ENCODE measurements around the gene SURF6. TPM values are rescaled to one million over a fixed set of nuclear protein-coding genes. Genes with fewer than 3 reads are reported as not detected.
A peak's percentile ranks its signal among the peaks of the same experiment; 100 is the strongest.

SURF6 gene
- polyA plus RNA-seq, 1 experiment, result 6.2 TPM

- TF ChIP-seq CTCF (IDR thresholded peaks at IDR 0.05; ENCODE audit: low read depth, low read length), result no peak
- POLR2A ChIA-PET, result interaction anchor here (0.6 to 2.1 kb wide), 4 partner anchors 9 to 763 kb away, joined by 3 to 11 read pairs (median 8); partner anchors contain the start of genes MED22 and RPL7A
- Histone ChIP-seq H3K27ac (ENCODE audit: low read depth, low read length) (no peak overlapping the region), H3K4me3 (ENCODE audit: low read depth, low read length) (no peak overlapping the region), H3K27me3 (ENCODE audit: control insufficient read depth, insufficient read depth, low read length) (no peaks in the 10 kb centered on the region), H3K9me3 (ENCODE audit: control insufficient read depth, insufficient read depth, low read length) (no peaks in the 10 kb centered on the region; the same call in 1 of the 2 replicates)
- CTCF ChIA-PET, result no interaction called here
- DNase-seq (ENCODE audit: low read depth, low spot score), result no peak
Measured at GRCh38 chr9:133372144-133372543, 36.2 kb upstream of the SURF6 start.

- TF ChIP-seq CTCF (IDR thresholded peaks at IDR 0.05; ENCODE audit: low read depth, low read length), result no peak
- no peak for DNase-seq (ENCODE audit: low read depth, low spot score)
- no peaks in the 10 kb centered on the region; the same call in 1 of the 2 replicates for H3K9me3 ChIP-seq (ENCODE audit: control insufficient read depth, insufficient read depth, low read length)
- POLR2A ChIA-PET, result interaction anchor here (1.5 to 2.1 kb wide), 3 partner anchors 8 to 23 kb away, joined by 7 to 11 read pairs (median 9); partner anchors contain the start of genes MED22 and RPL7A
- CTCF ChIA-PET, result interaction anchor here (0.6 to 1.1 kb wide), 2 partner anchors 14 to 20 kb away, joined by 3 to 5 read pairs; no protein-coding TSS in a partner anchor
- H3K27ac ChIP-seq (ENCODE audit: low read depth, low read length), result peak overlapping the region; percentile 42
- no peaks in the 10 kb centered on the region for H3K27me3 ChIP-seq (ENCODE audit: control insufficient read depth, insufficient read depth, low read length)
- no peak overlapping the region for H3K4me3 ChIP-seq (ENCODE audit: low read depth, low read length)
Measured at GRCh38 chr9:133371261-133371711, 35.3 kb upstream of the SURF6 start.

DNA sequence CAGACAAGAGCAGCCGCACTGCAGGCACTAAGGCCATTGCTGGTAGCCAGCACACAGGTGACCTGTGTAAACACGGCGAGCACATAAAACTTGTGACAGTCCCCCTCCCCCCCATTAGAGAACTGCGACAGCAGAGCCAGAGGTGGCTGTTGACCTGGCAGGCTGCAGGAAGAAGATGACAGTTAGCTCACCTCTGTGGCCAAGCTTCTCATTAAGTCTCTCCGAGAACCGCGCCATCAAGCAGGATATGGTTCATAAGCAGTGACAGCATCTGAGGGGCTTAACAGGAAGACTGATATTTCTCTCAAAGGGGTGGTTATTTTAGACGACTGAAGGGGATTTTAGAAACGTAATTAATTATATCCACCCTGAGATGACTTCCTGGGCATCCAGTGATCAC lies 34.7 kb upstream of the SURF6 start:
- ChIA-PET POLR2A (interaction anchor here (1.8 kb wide), 1 partner anchor 8 kb away, joined by 11 read pairs; no protein-coding TSS in a partner anchor), CTCF (interaction anchor here (0.6 to 1.1 kb wide), 2 partner anchors 13 to 19 kb away, joined by 3 to 5 read pairs; no protein-coding TSS in a partner anchor)
- no peak overlapping the region for H3K27ac ChIP-seq (ENCODE audit: low read depth, low read length)
- DNase-seq (ENCODE audit: low read depth, low spot score), result no peak
- TF ChIP-seq CTCF (IDR thresholded peaks at IDR 0.05; ENCODE audit: low read depth, low read length), result no peak
- H3K9me3 ChIP-seq (ENCODE audit: control insufficient read depth, insufficient read depth, low read length), result no peaks in the 10 kb centered on the region; the same call in 1 of the 2 replicates
- H3K27me3 ChIP-seq (ENCODE audit: control insufficient read depth, insufficient read depth, low read length), result no peaks in the 10 kb centered on the region
- H3K4me3 ChIP-seq (ENCODE audit: low read depth, low read length), result no peak overlapping the region

- POLR2A ChIA-PET, result interaction anchor here (1.0 kb wide), 1 partner anchor 22 kb away, joined by 3 read pairs; the partner anchor contains the start of genes MED22 and RPL7A
- DNase-seq (ENCODE audit: low read depth, low spot score), result no peak
- no peak for TF ChIP-seq CTCF (IDR thresholded peaks at IDR 0.05; ENCODE audit: low read depth, low read length)
- Histone ChIP-seq H3K9me3 (ENCODE audit: control insufficient read depth, insufficient read depth, low read length) (no peaks in the 10 kb centered on the region), H3K27me3 (ENCODE audit: control insufficient read depth, insufficient read depth, low read length) (no peaks in the 10 kb centered on the region), H3K4me3 (ENCODE audit: low read depth, low read length) (no peak overlapping the region), H3K27ac (ENCODE audit: low read depth, low read length) (no peak overlapping the region)
- CTCF ChIA-PET, result no interaction called here
Measured at GRCh38 chr9:133369933-133370332, 33.9 kb upstream of the SURF6 start.

GRCh38 chr9:133369422-133369821 lies 33.4 kb upstream of the SURF6 start:
- DNase-seq (ENCODE audit: low read depth, low spot score), result no peak
- ChIA-PET CTCF (no interaction called here), POLR2A (interaction anchor here (1.0 kb wide), 1 partner anchor 22 kb away, joined by 3 read pairs; the partner anchor contains the start of genes MED22 and RPL7A)
- Histone ChIP-seq H3K4me3 (ENCODE audit: low read depth, low read length) (no peak overlapping the region), H3K9me3 (ENCODE audit: control insufficient read depth, insufficient read depth, low read length) (no peaks in the 10 kb centered on the region), H3K27me3 (ENCODE audit: control insufficient read depth, insufficient read depth, low read length) (no peaks in the 10 kb centered on the region), H3K27ac (ENCODE audit: low read depth, low read length) (no peak overlapping the region)
- TF ChIP-seq CTCF (IDR thresholded peaks at IDR 0.05; ENCODE audit: low read depth, low read length), result no peak

Data from AG04450 (cell line).